Sigmoid colon (tissue), 7 donors: ENCODE data around the gene ZNF836. TPM values are rescaled to one million over a fixed set of nuclear protein-coding genes. Genes with fewer than 3 reads are reported as not detected.
A peak's percentile ranks its signal among the peaks of the same experiment; 100 is the strongest.

Source experiments
- DNase-seq: peaks from one replicate; pipeline ENCODE4 v3.0.0-alpha.2; 2019
- H3K27ac ChIP-seq, 4 donors: fragments of 200-600 bp; sonication (generic); one replicate each; pipeline ENCODE4 v1.5.1; 2016 to 2019; ENCODE audit warnings: mild to moderate bottlenecking in 1 of 4
- H3K27me3 ChIP-seq, 3 donors: fragments of 200-600 bp; sonication (generic); one replicate each; pipeline ENCODE4 v1.5.1; 2019; ENCODE audit warnings: mild to moderate bottlenecking in 1 of 3
- H3K36me3 ChIP-seq, 4 donors: fragments of 200-600 bp; sonication (generic); one replicate each; pipeline ENCODE4 v1.5.1; 2016 to 2019
- H3K4me1 ChIP-seq, 4 donors: fragments of 200-600 bp; sonication (generic); one replicate each; pipeline ENCODE4 v1.5.1; 2017 to 2019
- H3K4me3 ChIP-seq, 4 donors: fragments of 200-600 bp; sonication (generic); one replicate each; pipeline ENCODE4 v1.5.1; 2017 to 2019; ENCODE audit warnings: mild to moderate bottlenecking in 2 of 4, moderate library complexity in 1 of 4
- H3K9me3 ChIP-seq, 4 donors: fragments of 200-600 bp in 3 of 4; sonication (generic) in 3 of 4; one replicate each; pipeline versions ENCODE4 v1.5.1 to v1.6.1; 2013 to 2019
- CTCF ChIP-seq, 4 experiments: fragments of 450-650 bp in 3 of 4; fragments of 200-600 bp in 1 of 4; IDR thresholded peaks; one replicate each; pipeline ENCODE4 v1.5.1; 2016 to 2019; ENCODE audit warnings: antibody characterized with exemption in 4 of 4, mild to moderate bottlenecking in 3 of 4, moderate library complexity in 2 of 4
- EP300 ChIP-seq, 4 donors: sonication (generic); formaldehyde crosslinking; IDR thresholded peaks; one replicate each; pipeline ENCODE4 v1.6.1; 2017; ENCODE audit warnings: antibody characterized with exemption in 4 of 4
- POLR2A ChIP-seq, 2 donors: fragments of 450-650 bp; IDR thresholded peaks; one replicate each; pipeline ENCODE4 v1.6.1; 2016; ENCODE audit warnings: antibody characterized with exemption in 2 of 2, mild to moderate bottlenecking in 2 of 2, moderate library complexity in 2 of 2
- POLR2AphosphoS5 ChIP-seq, 4 donors: sonication (generic); formaldehyde crosslinking; IDR thresholded peaks; one replicate each; pipeline ENCODE4 v1.6.1; 2017; ENCODE audit warnings: antibody characterized with exemption in 4 of 4
- WGBS, 2 donors: extraction: QIAGEN DNeasy Blood & Tissue Kit; methylation state at CpG; one replicate each; pipeline ENCODE4 v1.1.7; 2013; 5-methylcytosine and 5-hydroxymethylcytosine counted together
- intact Hi-C: fragments of 100-400 bp; cut with DNase I; formaldehyde crosslinking; loops from one replicate; pipeline ENCODE4 v1.15.1; 2023
- polyA plus RNA-seq, 3 donors: library from polyadenylated mRNA; stranded (reverse); fragments of 200-250 nt; gene quantifications; one replicate each; pipeline ENCODE4 v1.2.3, GENCODE V29; 2013
- total RNA-seq, 4 donors: library from RNA; depleted of rRNA; stranded (reverse); fragments of >200 nt; gene quantifications; one replicate each; pipeline ENCODE4 v1.1.0, GENCODE V29; 2016
- donor health status: healthy with polysubstance abuse.
- donor health status: Bipolar disorder and iron deficiency.
- donor health status: healthy.

ZNF836 gene
- total and polyA plus RNA-seq, 7 donors = 2.4 to 12.3 (median 9.1) TPM

- Histone ChIP-seq H3K4me1 (peaks cover 0 to 19% (median 16%) of the 10 kb centered on the region in 4 donors), H3K9me3 (no peaks in the 10 kb centered on the region), H3K4me3 (no peak overlapping the region), H3K27me3 (no peaks in the 10 kb centered on the region), H3K27ac (no peak overlapping the region), H3K36me3 (no peaks in the 10 kb centered on the region)
- WGBS, 2 donors = 85 to 93% methylated on average over 3 of the region's 3 CpGs
- no peak for DNase-seq
- TF ChIP-seq POLR2AphosphoS5 (IDR thresholded peaks at IDR 0.05) = no peak
- TF ChIP-seq CTCF (IDR thresholded peaks at IDR 0.05) = no peak
- TF ChIP-seq POLR2A (IDR thresholded peaks at IDR 0.05) = no peak
- intact Hi-C loops = no loop called here
These were observed 29.3 kb downstream of the ZNF836 start for GRCh38 chr19:52142001-52142595.

- 45 to 70% methylated on average over 2 of the region's 2 CpGs for WGBS, 2 donors
These were observed 30.2 kb downstream of the ZNF836 start for GRCh38 chr19:52141203-52141602.

DNA sequence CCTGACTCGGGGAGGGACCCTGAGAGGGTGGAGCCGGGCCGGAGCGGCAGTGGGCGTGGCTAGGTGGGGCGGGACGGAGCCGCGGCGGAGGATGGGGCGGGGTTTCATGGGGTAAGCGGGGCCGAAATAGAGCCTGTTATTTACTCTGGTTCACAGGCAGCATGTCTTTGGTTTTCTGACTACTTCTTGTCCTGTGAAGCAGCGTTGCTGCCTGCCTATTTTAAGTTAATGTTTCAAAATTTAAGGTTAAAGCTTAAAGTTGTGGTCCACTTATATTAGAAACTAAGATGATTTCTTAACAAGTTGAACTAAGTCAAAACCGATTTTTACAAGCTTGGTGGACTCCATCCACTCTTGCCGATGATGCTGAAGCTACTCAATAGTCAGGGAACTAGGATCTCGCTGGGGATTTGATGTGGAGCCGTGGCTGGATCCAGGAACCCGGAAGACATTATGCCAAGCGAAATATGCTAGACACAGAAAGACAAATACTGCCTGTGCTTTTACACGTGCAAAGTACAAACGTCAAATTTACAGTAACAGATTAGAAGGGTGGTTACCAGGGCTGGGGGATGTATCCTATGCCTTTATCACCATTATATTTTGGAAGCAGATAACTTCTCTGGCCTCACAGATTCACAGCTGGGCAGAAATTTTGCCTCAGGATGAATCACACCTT is 31.2 kb downstream of the ZNF836 start:
- intact Hi-C loops = loop anchor here (2.0 kb wide), 1 partner anchor 31 kb away; the partner anchor contains the start of gene ZNF836
- TF ChIP-seq POLR2A (IDR thresholded peaks at IDR 0.05) (no peak), POLR2AphosphoS5 (IDR thresholded peaks at IDR 0.05) (no peak), CTCF (IDR thresholded peaks at IDR 0.05) (no peak), EP300 (IDR thresholded peaks at IDR 0.05) (no peak)
- Histone ChIP-seq H3K4me1 (peaks cover 0 to 19% (median 16%) of the 10 kb centered on the region in 4 donors), H3K27me3 (no peaks in the 10 kb centered on the region), H3K4me3 (peak overlapping the region in 3 of 4 donors; percentile 84 to 92 (median 89)), H3K27ac (peak overlapping the region; percentile 94 to 97 (median 96)), H3K36me3 (no peaks in the 10 kb centered on the region), H3K9me3 (no peaks in the 10 kb centered on the region)
- 5 to 21% methylated on average over 22 of the region's 22 CpGs for WGBS, 2 donors
- no peak for DNase-seq

More at GRCh38 chr19:52141203-52141602, 30.2 kb downstream of the ZNF836 start:
- intact Hi-C loops = loop anchor here (2.0 kb wide), 1 partner anchor 30 kb away; the partner anchor contains the start of gene ZNF836
- DNase-seq = no peak
- Histone ChIP-seq H3K9me3 (no peaks in the 10 kb centered on the region), H3K4me1 (peaks cover 0 to 19% (median 16%) of the 10 kb centered on the region in 4 donors), H3K36me3 (no peaks in the 10 kb centered on the region), H3K4me3 (no peak overlapping the region), H3K27ac (no peak overlapping the region), H3K27me3 (no peaks in the 10 kb centered on the region)
- TF ChIP-seq POLR2A (IDR thresholded peaks at IDR 0.05) (no peak), POLR2AphosphoS5 (IDR thresholded peaks at IDR 0.05) (no peak), CTCF (IDR thresholded peaks at IDR 0.05) (no peak), EP300 (IDR thresholded peaks at IDR 0.05) (no peak)

- intact Hi-C loops = loop anchor here (1.0 to 2.0 kb wide), 3 partner anchors 31 to 98 kb away; partner anchors contain the start of genes PPP2R1A and ZNF836
- peaks cover 0 to 4% (median 0%) of the 10 kb centered on the region in 4 donors for H3K9me3 ChIP-seq
- WGBS, 2 donors = 0% methylated on average over 49 of the region's 49 CpGs
These were observed 32.0 kb downstream of the ZNF836 start, which contains the start of gene ZNF616 for GRCh38 chr19:52139252-52140031. ZNF616 (minus strand) TSS chr19:52139938; CDS start chr19:52130512, 9,426 bp downstream.

More at GRCh38 chr19:52139252-52140031, 32.0 kb downstream of the ZNF836 start, which contains the start of gene ZNF616:
- DNase-seq = peak; percentile 99
- Histone ChIP-seq H3K4me1 (peaks cover 0 to 19% (median 16%) of the 10 kb centered on the region in 4 donors), H3K27ac (peak within 1 kb of the TSS; percentile 94 to 97 (median 96)), H3K27me3 (no peaks in the 10 kb centered on the region), H3K4me3 (peak within 1 kb of the TSS; percentile 79 to 92 (median 86)), H3K36me3 (no peaks in the 10 kb centered on the region)
- TF ChIP-seq POLR2AphosphoS5 (IDR thresholded peaks at IDR 0.05) (peak; percentile 88 to 94 (median 92)), EP300 (IDR thresholded peaks at IDR 0.05) (no peak), POLR2A (IDR thresholded peaks at IDR 0.05) (peak; percentile 61 to 83), CTCF (IDR thresholded peaks at IDR 0.05) (peak; percentile 83 to 92 (median 85))
